Measurements from ENCODE around the gene CARD9.
"Not testable (repeated sequence)": the region's sequence is repeated elsewhere in the genome, so short reads cannot be mapped to it uniquely, and the experiment has no call there.

The CARD9 gene

DNA sequence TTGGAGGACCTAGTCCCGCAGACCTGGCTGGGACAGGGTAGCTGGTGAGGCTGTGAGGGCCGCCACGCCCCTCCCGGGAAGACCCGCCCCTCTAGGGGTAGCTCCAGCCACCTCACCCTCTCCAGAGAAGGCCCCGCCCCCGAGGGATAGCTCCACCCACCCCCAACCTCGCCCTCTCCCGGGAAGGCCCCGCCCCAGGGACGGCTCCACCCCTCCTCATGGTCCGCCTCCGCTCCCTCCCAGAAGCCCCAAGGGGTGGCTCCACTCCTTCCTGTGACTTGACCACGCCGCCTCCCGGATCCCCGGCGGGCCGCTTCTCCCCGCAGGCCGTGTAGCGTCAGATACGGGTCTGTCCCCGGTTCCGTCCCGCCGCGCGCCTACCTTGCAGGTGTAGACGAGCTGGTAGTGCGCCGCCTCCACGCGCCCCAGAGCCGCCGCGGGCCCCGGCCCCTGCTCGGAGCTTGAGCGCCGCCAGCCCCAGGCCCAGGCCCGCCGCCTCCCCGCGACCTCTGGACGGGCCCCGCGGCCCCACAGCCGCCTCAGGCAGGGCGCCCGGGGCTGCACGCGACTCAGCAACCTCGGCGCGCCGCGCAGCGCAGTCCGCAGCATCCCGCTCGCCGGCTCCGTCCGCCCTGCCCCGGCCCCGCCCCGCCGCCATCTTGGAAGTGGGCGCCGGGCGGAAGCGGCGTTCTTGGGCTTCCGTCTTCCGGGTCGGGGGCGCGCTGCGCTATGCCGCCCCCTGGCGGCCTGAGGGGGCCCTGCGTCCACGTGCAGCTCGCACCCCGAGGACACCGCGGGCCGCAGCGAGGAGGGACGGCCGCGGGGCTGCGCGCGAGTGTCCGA lies 10.1 kb downstream of the CARD9 start, which contains the start of gene DNLZ:
TSS of gene DNLZ (minus strand) at position 639 of the 843 bp plus-strand sequence. CDS start at position 609, 30 bp downstream.
- peak; percentile 62 to 86 for DNase-seq

DNA sequence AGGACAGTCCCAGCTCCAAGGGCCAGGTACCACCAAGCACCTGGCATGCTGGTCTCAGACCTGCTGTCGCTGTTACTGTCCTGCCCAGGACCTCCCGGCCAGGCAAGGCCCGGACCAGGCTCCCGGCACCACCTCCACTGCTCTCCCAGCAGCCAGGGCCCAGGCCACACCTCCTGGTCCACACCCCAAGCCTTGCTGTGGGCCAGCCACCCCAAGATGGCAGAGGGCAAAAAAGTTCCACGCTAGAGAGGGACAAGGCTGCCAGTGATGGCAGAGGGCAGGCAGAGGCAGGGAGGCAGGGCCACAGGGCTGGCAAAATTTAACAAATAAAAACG lies 11.1 kb downstream of the CARD9 start:
- DNase-seq, result no peak

DNA sequence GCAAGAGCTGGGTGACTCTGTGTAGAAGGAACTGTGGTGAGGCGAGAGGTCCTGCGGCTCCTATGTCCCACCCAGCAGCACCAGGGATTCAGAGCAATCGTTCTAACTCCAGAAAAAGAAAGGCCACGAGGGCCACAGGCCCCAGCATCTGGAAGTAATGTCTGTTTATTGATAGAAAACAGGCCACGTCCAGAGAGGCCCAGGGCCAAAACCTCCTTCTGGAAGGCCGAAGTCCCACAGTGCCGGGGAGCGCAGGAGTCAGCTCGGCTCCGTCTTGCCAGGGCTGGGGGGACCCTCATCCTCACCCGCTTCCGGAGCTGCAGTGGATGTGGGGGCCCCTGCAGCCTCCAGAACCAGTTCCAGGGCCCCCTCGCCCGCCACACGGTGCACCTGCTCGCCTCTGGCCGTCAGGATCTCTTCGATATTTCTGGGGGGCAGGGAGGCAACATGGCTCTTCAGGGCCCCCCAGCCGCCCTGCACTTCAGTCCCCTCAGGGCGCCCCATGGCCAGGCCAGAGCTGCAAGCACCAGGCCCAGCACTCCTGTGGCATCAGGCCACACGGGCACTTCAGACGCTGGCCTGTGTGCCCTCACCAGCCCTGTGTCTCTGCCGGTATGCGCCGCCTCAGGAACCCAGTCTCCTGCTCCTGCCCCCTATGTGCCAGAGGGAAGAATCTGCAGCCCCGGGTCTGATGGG lies 11.6 kb downstream of the CARD9 start:
- no peak for DNase-seq

DNA sequence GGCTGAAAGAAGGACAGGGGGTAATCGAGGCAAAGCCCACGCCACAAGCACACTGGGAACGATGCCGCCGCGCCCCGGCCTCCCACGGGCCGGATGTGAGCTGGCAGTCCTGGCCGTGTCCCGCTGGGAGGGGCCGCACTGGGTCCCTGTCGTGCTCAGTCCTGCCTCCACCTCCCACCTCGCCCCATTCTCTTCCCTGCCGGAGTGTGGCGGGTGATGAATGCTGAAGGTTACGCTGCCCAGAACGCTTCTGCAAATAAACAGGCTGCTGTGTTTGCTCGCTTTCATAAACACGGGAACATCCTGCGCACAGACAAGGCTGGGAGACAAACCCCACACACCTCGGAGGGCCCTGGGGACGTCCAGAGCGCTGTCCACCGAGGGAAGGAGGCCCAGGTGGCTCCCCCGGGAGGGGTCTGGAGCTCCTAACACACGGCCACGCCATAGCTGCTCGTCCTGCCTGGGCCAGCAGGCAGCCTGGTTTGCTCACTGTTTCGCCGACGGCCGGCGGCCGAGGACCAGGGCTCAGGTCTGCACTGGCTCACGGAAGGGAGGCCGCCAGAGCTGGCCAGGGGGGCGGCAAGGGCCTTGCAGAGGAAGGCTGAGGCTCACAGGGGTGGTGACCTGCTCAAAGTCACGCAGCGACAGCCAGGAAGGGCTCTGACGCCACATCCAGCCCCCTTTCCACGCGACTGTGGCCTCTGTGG lies 12.3 kb downstream of the CARD9 start:
- no peak for DNase-seq

DNA sequence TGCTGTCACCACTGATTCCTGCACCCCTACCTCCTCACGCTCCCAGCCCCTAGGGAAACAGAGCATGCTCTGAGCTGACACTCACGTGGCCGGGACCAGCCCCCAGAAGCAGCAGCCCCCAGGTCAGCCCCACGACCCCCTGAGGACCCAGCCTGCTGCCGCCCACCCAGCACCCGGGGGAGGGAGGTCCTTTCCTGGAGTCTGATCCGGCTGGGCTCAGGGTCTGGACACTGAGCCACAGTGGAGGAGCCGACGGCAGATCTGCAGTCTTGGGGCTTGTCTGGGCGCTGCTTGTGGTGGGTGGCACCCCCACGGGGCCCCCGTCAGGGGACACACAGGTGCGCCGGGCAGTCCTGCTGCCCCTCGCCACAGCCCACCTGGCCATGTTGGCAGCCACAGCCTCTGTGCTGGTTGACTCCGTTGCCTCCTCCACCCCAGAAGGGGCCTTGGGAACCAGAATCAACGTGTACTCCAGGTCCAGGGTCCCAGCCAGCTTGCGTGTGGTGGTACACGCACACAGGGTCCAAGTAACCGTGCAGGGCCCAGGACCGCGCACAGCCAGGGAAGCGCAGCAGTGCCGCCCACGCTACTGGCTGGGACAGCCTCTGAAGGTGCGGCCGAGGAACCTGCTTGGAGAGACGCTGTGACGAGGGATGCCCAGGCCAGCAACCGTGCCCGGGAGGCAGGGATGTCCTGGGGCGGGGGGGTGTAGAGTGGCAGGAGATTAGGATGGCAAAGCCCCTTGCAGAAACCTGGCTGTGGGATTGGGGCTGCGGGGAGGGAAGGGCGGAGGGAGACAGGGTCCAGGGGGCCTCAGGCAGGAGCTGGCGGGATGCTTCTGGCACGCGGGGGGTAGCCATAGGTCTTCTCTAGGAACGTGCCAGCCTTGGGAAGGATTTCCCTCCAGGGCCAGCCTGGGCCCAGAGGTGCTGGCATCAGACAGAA lies 13.4 kb downstream of the CARD9 start:
- no peak for DNase-seq

DNA sequence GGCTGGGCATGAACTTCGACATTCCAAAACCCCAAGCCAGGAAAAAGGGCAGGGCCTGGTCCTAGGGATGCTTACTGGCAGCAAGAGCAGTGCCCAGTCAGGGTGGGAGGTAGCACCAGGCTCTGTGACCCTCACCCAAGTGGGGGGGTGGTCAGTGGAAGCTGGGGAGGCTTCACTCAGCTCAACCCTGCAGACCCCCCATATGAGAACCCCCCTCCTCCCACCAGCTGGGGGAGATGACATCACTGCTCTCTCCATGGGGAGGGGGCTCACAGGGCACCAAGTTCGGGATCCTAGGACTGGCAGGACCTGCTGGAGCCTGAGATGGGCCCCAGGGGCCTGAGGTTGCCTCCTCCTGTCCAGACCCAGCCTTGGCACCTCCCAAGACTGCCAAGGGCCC lies 14.6 kb downstream of the CARD9 start:
- DNase-seq, result no peak

DNA sequence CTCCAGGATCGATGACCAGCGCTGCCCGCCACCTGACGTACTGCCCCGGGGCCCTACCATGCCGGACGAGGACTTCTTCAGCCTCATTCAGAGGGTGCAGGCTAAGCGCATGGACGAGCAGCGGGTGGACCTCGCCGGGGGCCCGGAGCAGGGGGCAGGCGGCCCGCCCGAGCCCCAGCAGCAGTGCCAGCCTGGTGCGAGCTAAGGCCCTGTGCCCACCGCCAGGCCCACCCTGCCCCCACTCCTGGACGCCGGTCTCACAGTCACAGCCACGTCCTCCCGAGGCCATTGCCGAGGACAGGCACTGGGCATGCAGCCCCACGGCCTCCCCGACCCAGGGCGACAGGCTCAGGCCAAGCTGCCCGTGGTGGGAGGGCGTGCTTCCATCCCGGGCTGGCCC lies 15.5 kb downstream of the CARD9 start:
- no peak for DNase-seq

DNA sequence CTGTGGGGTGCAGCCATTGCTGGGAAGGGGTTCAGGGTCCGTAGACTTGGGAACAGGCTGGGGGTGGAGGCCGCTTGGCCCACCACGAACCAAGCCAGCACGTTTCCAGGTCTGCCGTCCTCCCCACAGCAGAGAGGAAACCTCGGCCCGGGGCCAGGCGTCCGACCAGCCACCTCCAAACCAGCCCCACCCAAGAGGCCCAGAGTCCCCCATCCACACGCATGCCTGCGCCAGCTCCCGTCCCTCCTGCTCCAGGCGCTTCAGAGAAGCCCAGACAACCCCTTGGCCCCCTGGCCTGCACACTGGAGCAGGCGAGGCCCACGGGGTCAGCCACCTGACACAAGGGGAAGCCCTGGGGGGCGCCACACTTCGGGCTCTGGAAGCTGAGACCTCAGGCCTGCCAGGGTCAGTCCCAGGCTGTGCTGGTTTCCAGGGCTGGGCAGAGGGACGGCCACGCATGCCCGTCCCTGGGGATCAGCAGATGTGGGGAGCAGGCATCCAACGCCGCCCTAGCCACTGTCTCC lies 16.2 kb downstream of the CARD9 start:
- DNase-seq, result no peak

DNA sequence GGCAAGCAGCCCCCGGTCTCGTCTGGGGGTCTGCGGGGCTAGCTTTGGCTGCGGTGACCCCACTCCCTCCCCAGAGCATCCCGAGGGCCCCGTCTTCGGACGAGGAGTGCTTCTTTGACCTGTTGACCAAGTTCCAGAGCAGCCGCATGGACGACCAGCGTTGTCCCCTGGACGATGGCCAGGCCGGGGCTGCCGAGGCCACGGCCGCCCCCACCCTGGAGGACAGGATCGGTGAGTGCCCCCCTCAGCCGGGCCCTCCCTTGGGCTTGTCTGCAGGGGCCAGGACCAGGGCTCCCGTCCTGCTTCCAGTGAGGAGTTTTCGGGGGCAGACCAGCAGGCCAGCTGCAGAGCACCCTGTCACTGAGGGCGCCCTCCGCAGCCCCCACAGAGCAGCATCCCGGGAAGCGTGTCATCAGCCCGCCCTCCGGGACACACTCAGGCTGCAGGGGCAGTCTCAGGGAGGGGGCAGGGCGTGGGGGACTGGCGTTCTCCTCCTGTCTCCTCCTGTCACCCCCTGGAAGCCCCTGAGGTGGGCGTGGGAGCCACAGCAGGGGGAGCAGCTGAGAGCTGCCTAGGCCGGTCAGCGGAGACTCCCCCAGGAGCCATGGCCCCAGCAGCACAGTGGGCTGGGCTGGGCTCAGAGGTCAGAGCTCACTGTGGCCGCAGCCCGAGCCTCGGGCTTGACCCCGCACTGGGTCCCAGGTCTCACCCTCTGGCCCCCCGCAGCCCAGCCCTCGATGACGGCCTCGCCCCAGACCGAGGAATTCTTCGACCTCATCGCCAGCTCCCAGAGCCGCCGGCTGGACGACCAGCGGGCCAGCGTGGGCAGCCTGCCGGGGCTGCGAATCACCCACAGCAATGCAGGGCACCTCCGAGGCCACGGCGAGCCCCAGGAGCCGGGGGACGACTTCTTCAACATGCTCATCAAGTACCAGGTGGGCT lies 17.6 kb downstream of the CARD9 start:
- DNase-seq, result no peak

DNA sequence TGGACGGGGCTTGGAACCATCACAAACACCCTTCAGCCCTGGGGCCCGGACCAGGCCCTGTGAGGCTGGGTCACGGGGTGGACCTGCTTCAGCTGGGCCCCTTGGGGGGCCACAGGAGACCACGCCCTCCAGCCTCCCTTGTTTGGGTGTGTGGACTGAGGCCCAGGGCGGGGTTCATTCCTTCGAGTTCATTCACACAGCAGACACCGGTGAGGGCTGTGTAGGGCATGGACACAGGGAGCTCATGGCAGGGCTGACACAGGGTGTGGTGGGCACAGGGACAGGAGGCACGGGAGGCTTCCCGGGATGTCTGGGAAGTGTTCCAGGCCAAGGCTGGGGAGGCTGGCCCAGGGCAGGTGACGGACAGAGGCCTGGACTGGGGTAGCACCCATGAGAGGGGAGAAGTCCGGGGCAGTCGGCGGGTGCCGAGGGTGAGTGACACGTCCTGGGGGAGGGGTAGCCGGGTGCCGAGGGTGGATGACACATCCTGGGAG lies 18.8 kb downstream of the CARD9 start:
- DNase-seq, result no peak

DNA sequence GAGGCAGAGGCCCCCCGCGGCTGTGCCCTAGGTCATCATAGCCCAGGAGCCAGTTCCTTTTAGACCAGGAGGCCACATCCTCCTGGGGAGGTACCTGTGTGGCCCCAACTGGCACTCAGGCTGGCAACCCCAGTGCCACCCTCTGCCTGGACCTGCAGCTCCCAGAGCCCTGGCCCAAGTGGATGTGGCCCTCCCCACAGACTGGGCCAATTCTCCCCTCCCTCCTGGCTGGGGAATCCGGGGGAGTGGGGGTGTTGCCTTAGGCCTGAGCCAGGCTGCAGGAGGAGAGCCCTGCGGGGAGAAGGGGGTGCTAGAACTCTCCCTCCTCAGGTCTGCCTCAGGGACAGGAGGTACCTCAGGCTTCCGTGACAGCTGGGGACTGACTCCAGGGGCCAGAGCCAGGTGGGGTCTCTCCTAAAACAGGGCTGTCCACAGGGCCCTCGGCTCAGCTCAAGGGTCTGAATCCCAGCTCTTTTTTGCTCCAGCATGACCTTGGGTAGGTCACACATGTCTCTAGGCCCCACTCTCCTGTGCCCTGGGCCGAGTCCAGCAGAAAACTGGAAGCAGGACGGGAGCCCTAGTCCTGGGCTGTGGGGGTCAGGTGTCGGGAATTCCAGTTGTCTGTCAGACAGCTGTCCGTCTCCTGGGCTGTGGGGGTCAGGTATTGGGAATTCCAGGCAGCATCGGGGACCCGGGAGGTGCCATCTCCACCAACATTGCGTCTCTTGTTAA lies 19.5 kb downstream of the CARD9 start:
- no peak for DNase-seq

DNA sequence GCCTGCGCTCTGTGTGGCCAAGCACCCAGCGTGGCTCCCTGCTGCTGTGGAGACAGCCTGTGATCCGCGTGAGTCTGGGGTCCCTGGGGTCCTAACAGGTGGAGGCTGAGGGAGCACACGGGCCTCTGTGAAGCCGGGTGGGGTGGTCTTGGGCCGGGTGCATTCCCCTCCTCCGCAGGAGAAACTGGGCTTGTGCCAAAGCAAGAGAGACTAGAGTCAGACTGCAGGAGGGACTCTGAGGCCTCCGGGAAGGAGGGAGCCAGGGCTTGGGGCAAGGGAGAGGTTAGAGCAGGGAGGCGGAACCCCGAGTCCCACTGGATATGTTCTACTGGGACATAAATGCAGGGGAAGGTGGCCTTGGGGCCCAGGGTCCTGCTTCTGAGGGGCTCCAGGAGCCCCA lies 20.4 kb downstream of the CARD9 start:
- no peak for DNase-seq

DNA sequence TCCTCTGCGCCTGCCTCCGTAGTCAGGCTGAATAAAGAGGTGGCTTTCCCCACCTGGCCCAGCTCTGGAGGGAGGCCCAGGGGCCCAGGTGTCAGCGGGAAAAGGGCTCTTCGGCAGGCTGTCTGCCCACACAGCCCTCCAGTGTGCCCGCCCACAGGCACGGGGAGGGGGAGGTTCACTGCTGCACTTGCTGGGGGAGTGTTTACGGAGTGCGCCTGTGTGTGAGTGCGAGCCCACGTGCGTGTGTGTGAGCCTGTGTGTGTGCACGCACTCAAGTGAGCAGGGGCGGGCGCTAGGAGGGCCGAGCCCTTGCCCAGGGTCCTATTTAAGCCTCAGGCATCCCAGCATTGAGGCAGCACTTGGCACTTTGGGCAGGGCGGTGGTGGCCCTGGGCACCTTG lies 20.8 kb downstream of the CARD9 start:
- DNase-seq, result no peak

DNA sequence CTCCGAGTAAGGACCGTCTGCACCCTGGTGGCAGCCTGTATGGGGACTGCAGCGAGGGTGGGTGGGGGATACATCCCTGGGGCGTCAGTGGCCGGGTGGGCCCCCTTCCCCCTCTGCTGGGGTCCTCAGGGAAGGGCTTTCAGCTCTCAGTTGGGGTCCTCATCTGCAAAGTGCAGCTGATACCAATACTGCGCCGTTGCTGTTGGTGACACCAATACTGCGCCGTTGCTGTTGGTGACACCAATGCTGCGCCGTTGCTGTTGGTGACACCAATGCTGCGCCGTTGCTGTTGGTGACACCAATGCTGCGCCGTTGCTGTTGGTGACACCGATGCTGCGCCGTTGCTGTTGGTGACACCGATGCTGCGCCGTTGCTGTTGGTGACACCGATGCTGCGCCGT lies 21.6 kb downstream of the CARD9 start:
- DNase-seq, result not testable (repeated sequence)

DNA sequence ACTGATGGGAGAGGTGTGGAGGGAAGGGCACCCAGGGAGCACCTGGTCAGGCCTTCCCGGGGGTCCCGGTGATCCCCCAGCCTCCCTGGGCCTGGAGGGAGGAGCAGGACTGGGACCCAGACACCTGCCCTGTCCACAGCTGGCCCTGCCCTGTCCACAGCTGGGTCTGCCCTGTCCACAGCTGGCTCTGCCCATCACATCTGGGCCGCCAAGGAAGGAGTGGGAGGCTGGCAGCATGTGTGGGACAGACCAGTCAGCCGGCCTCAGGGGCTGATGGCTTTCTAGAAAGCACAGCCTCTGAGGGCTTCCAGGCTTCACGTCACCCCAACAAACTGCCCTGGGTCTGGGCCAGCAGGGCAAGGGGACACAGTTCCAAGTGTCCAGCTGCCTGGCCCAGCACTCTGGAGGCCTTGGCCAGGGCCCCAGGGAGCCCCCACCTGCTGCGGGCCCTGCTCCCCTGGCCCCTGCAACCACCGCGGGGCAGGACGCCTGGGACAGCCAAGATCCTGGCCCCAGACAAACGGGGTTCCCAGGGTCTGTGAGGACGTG lies 22.1 kb downstream of the CARD9 start:
- no peak for DNase-seq

DNA sequence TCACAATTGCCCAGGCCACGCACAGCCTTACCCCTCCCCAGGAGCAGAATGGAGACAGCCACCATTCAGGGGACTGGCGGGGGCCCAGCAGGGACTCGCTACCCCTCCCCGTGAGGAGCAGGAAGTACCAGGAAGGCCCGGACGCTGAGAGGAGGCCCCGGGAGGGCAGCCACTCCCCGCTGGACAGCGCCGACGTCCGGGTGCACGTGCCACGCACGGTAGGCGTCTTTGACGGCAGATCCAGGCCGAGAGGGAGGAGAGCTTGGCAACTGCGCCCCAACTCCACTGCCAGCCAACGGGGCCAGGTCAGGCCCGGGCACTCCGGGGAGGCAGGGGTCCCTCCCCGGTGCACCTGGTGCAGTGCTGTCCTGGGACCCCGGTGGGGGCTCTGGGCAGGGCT lies 23.9 kb downstream of the CARD9 start:
- no peak for DNase-seq

DNA sequence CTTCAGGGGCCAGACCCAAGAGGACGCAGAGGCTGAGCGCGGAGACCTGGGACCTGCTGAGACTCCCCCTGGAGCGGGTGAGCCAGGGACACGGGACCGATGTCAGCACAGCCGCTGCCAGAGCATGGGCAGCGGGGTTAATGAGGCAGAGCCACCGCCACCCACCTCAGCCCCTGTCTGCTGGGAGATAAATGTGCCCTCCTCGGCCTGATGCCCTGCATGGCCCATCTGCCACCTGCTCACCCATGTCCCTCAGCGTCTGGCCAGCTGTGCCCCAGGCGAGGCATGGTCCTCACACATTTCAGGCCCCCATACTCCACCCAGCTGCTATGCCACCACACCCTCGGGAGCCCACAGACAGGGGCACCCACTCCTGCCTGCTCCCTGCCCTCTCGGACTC lies 24.8 kb downstream of the CARD9 start:
- DNase-seq, result no peak

DNA sequence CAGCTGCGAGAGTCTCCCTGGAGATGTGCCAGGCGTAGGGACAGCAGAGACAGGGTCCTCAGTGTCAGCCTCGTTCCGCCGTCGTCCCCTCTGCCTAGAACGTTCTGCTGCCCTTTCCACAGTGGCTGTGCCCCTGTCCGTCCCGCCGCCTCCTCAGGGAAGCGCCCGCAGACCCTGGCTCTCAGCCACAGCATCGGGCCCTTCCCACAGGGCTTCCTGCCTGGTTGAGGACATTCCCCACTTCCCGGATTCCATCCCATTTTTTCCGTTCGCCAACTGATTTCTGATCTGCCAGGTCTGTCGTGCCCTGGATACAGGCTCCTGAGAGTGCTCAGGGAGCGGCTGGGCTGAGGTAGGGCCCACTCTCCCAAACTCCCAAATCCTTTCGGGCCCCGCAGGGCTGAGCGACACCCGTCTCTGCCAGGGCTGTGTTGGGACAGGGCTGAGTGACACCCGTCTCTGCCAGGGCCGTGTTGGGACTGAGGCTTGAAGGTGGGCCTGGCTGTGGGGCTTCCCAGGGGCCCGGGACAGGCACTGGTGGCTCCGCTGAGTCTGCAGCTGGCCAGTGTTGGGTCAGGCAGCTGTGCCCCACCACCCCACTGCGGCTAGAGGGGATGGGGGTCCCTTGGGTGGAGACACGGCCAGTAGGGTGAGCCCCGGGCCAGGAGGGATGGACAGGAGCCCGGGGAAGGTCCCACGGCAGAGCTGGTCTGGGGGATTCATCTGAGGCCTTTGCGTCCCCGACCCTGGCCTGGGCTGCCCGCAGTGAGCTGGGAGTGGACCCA lies 25.8 kb downstream of the CARD9 start:
- no peak for DNase-seq

DNA sequence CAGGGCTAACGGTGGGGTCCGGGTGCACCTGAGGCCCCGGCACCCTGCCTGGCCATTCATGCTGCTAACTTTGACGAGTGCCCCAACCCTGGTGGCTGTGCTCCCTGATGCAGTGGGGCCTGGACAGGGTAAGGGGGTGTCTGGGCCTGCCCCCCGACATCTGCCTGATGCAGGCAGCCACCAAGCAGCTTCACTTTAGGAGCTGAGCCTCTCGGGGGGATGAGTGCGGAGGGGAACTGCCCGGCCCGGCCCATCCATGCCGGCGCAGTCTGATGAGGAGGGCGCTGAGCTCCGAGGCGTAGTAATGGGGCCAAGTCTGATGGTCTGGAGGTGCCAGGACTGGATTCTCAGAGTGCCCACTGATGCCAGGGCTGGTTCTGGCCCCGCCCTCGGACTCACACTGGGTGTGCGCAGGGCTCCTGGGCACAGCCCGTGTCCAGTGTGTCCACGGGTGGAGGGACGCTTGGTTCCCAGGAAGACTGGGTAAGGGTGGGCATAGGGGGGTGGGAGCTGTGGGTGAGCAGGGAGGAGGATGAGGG lies 26.5 kb downstream of the CARD9 start:
- no peak for DNase-seq

Data from NCI-H446 (cell line).